ENCODE data around the gene SLC4A9. TPM values are rescaled to one million over a fixed set of nuclear protein-coding genes. Genes with fewer than 3 reads are reported as not detected.

SLC4A9 gene
- polyA plus RNA-seq, 3 donors, result 0.28 TPM; not detected in 2

DNA sequence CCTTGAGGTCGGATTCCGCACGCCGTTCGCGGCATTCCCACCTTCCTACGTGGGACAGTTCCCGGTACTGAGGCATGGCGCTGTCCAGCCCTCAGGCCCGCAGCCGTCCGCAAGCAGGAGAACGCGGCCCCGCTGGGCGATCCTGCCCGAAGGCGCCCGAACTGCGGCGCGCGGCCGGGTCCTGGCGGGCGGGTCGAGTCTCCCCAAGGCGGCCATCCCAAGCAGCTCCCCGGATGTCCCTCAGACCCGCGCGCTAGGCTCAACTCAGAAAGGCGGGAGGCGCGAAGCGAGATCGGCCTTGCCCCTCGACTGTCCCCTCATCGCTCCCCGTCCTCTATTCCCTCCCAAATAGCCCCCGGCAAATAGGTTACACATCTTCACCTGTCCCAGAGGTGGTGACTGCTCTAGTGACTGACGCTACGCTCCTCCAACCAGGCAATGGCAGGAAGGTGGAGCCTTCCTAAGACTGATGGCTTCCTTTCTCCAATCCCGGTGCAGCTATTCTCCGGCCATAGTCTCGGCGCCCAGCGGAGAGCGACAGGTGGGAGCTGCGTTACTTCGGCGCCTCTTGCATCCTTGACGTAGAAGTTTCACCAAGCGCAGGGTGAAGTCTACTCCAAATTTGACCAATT lies 40.9 kb downstream of the SLC4A9 start:
- peak; percentile 87 to 89 (median 88) for DNase-seq
- Histone ChIP-seq H3K36me3 (replicated peaks in 1 of 2; ENCODE audit: control insufficient read depth in 1 of 2, insufficient read depth in 2 of 2, low read length in 2 of 2) (peaks cover 0 to 11% of the 10 kb centered on the region in 2 donors), H3K9me3 (replicated peaks in 1 of 2; ENCODE audit: control insufficient read depth in 1 of 2, insufficient read depth in 1 of 2, low read length in 2 of 2) (no peaks in the 10 kb centered on the region), H2AFZ (ENCODE audit: insufficient read depth, low read depth, low read length, poor library complexity, severe bottlenecking) (peak overlapping the region; percentile 92), H3K79me2 (ENCODE audit: insufficient read depth, low read length) (peaks cover 78% of the 10 kb centered on the region), H3K9ac (ENCODE audit: insufficient read depth, low read length, poor library complexity, severe bottlenecking) (peak overlapping the region; percentile 81), H4K20me1 (ENCODE audit: insufficient read depth, low read length) (peaks cover 39% of the 10 kb centered on the region), H3K27me3 (ENCODE audit: control insufficient read depth in 2 of 2, insufficient read depth in 2 of 2, low read length in 2 of 2) (no peaks in the 10 kb centered on the region), H3K4me2 (replicated peaks; ENCODE audit: extremely low read depth, low read length, poor library complexity, severe bottlenecking) (peak overlapping the region; percentile 72), H3K4me1 (ENCODE audit: control insufficient read depth in 1 of 2, insufficient read depth in 2 of 2, low read length in 2 of 2) (peaks cover 23 to 32% of the 10 kb centered on the region in 2 donors), H3K27ac (ENCODE audit: low read depth in 1 of 2, low read length in 2 of 2) (peak overlapping the region; percentile 68 to 94), H3K4me3 (replicated peaks in 1 of 3; ENCODE audit: low read depth in 2 of 3, low read length in 3 of 3) (peak overlapping the region; percentile 53 to 86 (median 74))
- H3K4me3 Mint-ChIP-seq, result no peak overlapping the region
- H3K4me1 Mint-ChIP-seq, result peaks cover 32% of the 10 kb centered on the region
- TF ChIP-seq, protein P1, sequence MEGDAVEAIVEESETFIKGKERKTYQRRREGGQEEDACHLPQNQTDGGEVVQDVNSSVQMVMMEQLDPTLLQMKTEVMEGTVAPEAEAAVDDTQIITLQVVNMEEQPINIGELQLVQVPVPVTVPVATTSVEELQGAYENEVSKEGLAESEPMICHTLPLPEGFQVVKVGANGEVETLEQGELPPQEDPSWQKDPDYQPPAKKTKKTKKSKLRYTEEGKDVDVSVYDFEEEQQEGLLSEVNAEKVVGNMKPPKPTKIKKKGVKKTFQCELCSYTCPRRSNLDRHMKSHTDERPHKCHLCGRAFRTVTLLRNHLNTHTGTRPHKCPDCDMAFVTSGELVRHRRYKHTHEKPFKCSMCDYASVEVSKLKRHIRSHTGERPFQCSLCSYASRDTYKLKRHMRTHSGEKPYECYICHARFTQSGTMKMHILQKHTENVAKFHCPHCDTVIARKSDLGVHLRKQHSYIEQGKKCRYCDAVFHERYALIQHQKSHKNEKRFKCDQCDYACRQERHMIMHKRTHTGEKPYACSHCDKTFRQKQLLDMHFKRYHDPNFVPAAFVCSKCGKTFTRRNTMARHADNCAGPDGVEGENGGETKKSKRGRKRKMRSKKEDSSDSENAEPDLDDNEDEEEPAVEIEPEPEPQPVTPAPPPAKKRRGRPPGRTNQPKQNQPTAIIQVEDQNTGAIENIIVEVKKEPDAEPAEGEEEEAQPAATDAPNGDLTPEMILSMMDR (IDR thresholded peaks at IDR 0.05), result no peak
- peak overlapping the region in 2 of 7 donors; percentile 92 to 93 for H3K27ac Mint-ChIP-seq
- no peaks in the 10 kb centered on the region for H3K9me3 Mint-ChIP-seq
- peaks cover 2 to 13% of the 10 kb centered on the region in 2 donors for H3K36me3 Mint-ChIP-seq
- under 1% methylated on average over 52 of the region's 54 CpGs for WGBS (ENCODE audit: insufficient coverage)
- H3K27me3 Mint-ChIP-seq (ENCODE audit: low read depth in 3 of 3), result no peaks in the 10 kb centered on the region
- intact Hi-C loops (cut with micrococcal nuclease), result loop anchor here in 1 of 2 donors (5.0 to 10.0 kb wide), 3 partner anchors 144 to 311 kb away; partner anchors contain the start of genes EIF4EBP3, IK and NDUFA2

DNA sequence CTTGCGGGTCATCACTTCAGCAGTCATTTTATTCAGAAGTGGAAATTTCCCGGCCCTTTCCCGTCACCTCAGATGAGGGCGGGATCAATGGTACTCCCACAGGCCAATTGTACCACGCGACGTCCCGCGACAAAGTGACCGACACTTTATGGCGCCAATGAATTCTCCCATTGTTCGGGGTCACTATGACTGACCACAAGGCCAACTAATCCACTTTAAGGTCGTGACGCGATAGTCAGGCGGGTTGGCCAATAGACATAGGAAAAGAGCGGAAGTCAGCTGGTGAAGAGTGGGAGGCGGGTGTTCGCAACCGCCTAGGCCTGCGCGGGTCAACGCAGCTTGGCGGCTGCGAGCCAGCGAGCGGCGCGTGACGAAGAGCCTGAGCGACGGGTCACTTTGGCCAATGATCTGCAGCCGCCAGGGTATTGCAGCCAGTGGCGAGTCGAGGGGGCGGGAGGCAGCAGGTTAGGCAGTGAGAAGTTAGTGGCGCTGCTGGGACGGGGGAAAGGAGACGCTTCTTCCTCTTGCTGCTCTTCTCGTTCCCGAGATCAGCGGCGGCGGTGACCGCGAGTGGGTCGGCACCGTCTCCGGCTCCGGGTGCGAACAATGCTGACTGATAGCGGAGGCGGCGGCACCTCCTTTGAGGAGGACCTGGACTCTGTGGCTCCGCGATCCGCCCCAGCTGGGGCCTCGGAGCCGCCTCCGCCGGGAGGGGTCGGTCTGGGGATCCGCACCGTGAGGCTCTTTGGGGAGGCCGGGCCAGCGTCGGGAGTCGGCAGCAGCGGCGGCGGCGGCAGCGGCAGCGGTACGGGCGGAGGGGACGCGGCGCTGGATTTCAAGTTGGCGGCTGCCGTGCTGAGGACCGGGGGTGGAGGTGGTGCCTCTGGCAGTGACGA lies 41.6 kb downstream of the SLC4A9 start, which contains the start of gene ANKHD1:
Gene ANKHD1, plus strand, starts transcription at position 472 of the 896 bp plus-strand sequence. Its CDS starts 135 bp downstream, at position 607.
- DNase-seq, result peak; percentile 100
- Histone ChIP-seq H3K4me2 (replicated peaks; ENCODE audit: extremely low read depth, low read length, poor library complexity, severe bottlenecking) (peak within 1 kb of the TSS; percentile 88), H3K9me3 (replicated peaks in 1 of 2; ENCODE audit: control insufficient read depth in 1 of 2, insufficient read depth in 1 of 2, low read length in 2 of 2) (no peaks in the 10 kb centered on the region), H3K27ac (ENCODE audit: low read depth in 1 of 2, low read length in 2 of 2) (peak within 1 kb of the TSS; percentile 94), H3K4me1 (ENCODE audit: control insufficient read depth in 1 of 2, insufficient read depth in 2 of 2, low read length in 2 of 2) (peaks cover 23 to 32% of the 10 kb centered on the region in 2 donors), H2AFZ (ENCODE audit: insufficient read depth, low read depth, low read length, poor library complexity, severe bottlenecking) (peak within 1 kb of the TSS; percentile 92), H3K9ac (ENCODE audit: insufficient read depth, low read length, poor library complexity, severe bottlenecking) (peak within 1 kb of the TSS; percentile 96), H3K4me3 (replicated peaks in 1 of 3; ENCODE audit: low read depth in 2 of 3, low read length in 3 of 3) (peak within 1 kb of the TSS; percentile 67 to 87 (median 86)), H3K27me3 (ENCODE audit: control insufficient read depth in 2 of 2, insufficient read depth in 2 of 2, low read length in 2 of 2) (no peaks in the 10 kb centered on the region), H3K79me2 (ENCODE audit: insufficient read depth, low read length) (peaks cover 82% of the 10 kb centered on the region), H3K36me3 (replicated peaks in 1 of 2; ENCODE audit: control insufficient read depth in 1 of 2, insufficient read depth in 2 of 2, low read length in 2 of 2) (peaks cover 6 to 19% of the 10 kb centered on the region in 2 donors), H4K20me1 (ENCODE audit: insufficient read depth, low read length) (peaks cover 47% of the 10 kb centered on the region)
- Mint-ChIP-seq H3K27ac (peak within 1 kb of the TSS in 2 of 7 donors; percentile 92 to 93), H3K36me3 (peaks cover 8 to 21% of the 10 kb centered on the region in 2 donors), H3K4me3 (no peak within 1 kb of the TSS), H3K9me3 (no peaks in the 10 kb centered on the region), H3K27me3 (ENCODE audit: low read depth in 3 of 3) (no peaks in the 10 kb centered on the region), H3K4me1 (peaks cover 32% of the 10 kb centered on the region)
- under 1% methylated on average over 82 of the region's 83 CpGs for WGBS (ENCODE audit: insufficient coverage)
- intact Hi-C loops (cut with micrococcal nuclease), result loop anchor here in 1 of 2 donors (5.0 to 10.0 kb wide), 3 partner anchors 143 to 311 kb away; partner anchors contain the start of genes EIF4EBP3, IK and NDUFA2
- TF ChIP-seq, protein P1 (IDR thresholded peaks at IDR 0.05), result no peak

Measured in CD14-positive monocyte (primary cell).